Left ventricle myocardium inferior (tissue), 1 donor: Measurements from ENCODE around the gene KIF20A. TPM values are rescaled to one million over a fixed set of nuclear protein-coding genes. Genes with fewer than 3 reads are reported as not detected.
"Not testable (repeated sequence)": the region's sequence is repeated elsewhere in the genome, so short reads cannot be mapped to it uniquely, and the experiment has no call there.

ENCODE experiments used
- DNase-seq: peaks from one replicate; pipeline ENCODE4 v3.0.0-alpha.2; 2020
- H3K27ac ChIP-seq: fragments of 200-600 bp; replicated peaks from 2 replicates; pipeline ENCODE4 v1.8.0; 2021
- H3K27me3 ChIP-seq: fragments of 200-600 bp; 2 replicates; pipeline ENCODE4 v1.8.0; 2021; ENCODE audit warnings: low read depth
- H3K36me3 ChIP-seq: fragments of 200-600 bp; 2 replicates; pipeline ENCODE4 v1.8.0; 2021
- H3K4me1 ChIP-seq: fragments of 200-600 bp; 2 replicates; pipeline ENCODE4 v1.8.0; 2021
- H3K4me3 ChIP-seq: fragments of 200-600 bp; 2 replicates; pipeline ENCODE4 v1.8.0; 2021; ENCODE audit warnings: mild to moderate bottlenecking, moderate library complexity
- H3K9me3 ChIP-seq: fragments of 200-600 bp; replicated peaks from 2 replicates; pipeline ENCODE4 v1.8.0; 2021
- intact Hi-C: fragments of 100-400 bp; cut with micrococcal nuclease; formaldehyde crosslinking; loops from one replicate; pipeline ENCODE4 v1.11.0; 2022
- total RNA-seq: library from RNA; stranded (reverse); fragmentation: NEBNext Ultra II Directional; extraction: Animal tissue kit (Norgen Biotek cat#: 25700); gene quantifications from one replicate; pipeline ENCODE4 v1.2.1, GENCODE V29; 2021
- TF ChIP-seq, protein P1 (sequence below): fragments of 200-600 bp; IDR thresholded peaks from 2 replicates; pipeline ENCODE4 v1.8.0; 2021; ENCODE audit warnings: antibody characterized with exemption, mild to moderate bottlenecking, borderline replicate concordance
- donor health status: DM: no; HTN: yes; CAD: no; lungs with severe emphysema.

The KIF20A gene
- total RNA-seq, 1 donor from 2014 or later, result 0.77 TPM

DNA sequence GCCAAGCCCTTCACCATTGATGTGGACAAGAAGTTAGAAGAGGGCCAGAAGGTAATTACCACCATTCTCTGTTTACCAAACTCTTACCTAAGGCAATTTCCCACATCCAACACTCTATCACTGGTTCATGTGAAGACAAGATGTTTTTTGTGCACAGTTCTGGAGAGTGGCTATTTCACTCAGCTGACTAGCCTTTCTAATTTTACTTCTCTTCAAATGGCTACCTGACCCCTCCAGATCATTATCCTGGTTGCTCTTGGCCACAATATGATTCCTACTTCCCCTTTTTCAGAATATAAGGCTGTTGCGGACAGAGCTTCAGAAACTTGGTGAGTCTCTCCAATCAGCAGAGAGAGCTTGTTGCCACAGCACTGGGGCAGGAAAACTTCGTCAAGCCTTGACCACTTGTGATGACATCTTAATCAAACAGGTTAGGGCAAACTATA lies 7.1 kb downstream of the KIF20A start:
- no peaks in the 10 kb centered on the region for H3K9me3 ChIP-seq
- H3K27ac ChIP-seq, result no peak overlapping the region
- H3K4me3 ChIP-seq, result no peak overlapping the region
- H3K36me3 ChIP-seq, result peaks cover 61% of the 10 kb centered on the region
- no peaks in the 10 kb centered on the region for H3K27me3 ChIP-seq
- H3K4me1 ChIP-seq, result peaks cover 24% of the 10 kb centered on the region
- DNase-seq, result no peak
- intact Hi-C loops, result no loop called here
- TF ChIP-seq, protein P1, sequence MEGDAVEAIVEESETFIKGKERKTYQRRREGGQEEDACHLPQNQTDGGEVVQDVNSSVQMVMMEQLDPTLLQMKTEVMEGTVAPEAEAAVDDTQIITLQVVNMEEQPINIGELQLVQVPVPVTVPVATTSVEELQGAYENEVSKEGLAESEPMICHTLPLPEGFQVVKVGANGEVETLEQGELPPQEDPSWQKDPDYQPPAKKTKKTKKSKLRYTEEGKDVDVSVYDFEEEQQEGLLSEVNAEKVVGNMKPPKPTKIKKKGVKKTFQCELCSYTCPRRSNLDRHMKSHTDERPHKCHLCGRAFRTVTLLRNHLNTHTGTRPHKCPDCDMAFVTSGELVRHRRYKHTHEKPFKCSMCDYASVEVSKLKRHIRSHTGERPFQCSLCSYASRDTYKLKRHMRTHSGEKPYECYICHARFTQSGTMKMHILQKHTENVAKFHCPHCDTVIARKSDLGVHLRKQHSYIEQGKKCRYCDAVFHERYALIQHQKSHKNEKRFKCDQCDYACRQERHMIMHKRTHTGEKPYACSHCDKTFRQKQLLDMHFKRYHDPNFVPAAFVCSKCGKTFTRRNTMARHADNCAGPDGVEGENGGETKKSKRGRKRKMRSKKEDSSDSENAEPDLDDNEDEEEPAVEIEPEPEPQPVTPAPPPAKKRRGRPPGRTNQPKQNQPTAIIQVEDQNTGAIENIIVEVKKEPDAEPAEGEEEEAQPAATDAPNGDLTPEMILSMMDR, result no peak

DNA sequence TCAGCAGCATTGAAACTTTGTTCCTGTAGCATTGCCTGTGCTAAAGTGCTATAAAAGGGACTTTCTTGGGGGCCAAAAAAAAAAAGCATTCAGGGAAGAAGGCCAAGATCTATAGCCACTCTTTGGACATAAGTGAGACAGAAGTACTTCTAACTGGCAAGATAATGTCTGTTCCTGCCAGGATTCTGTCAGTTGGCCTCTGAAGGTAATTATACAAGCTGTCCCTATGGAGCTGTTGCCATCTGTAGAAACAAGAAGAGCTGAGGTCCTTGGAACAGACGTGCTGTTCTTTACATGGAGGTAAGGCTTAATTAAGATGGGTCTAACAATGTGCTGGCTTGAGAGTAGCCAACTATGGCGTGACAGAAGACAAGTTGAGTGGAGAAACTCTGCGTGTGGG lies 9.7 kb downstream of the KIF20A start:
- H3K27ac ChIP-seq, result peak overlapping the region; percentile 73
- no peaks in the 10 kb centered on the region for H3K9me3 ChIP-seq
- no peak overlapping the region for H3K4me3 ChIP-seq
- H3K4me1 ChIP-seq, result peaks cover 9% of the 10 kb centered on the region
- intact Hi-C loops, result no loop called here
- peaks cover 86% of the 10 kb centered on the region for H3K36me3 ChIP-seq
- DNase-seq, result no peak
- TF ChIP-seq, protein P1, result no peak
- no peaks in the 10 kb centered on the region for H3K27me3 ChIP-seq

DNA sequence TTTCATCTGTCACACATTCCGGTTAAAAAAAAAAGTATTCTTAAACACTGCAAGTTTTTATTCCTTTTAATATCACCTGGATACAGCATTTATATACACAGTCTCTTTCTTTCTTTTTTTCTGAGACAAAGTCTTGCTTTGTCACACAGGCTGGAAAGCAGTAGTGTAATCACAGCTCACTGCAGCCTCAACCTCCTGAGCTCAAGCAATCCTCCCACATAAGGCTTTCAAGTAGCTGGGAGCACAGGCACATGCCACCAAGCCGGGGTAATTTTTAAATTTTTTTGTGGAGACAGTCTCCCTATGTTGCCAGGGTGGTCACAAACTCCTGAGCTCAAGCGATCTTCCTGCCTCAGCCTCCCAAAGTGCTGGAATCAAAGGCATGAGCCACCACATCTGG lies 13.9 kb downstream of the KIF20A start:
- TF ChIP-seq, protein P1, result no peak

DNA sequence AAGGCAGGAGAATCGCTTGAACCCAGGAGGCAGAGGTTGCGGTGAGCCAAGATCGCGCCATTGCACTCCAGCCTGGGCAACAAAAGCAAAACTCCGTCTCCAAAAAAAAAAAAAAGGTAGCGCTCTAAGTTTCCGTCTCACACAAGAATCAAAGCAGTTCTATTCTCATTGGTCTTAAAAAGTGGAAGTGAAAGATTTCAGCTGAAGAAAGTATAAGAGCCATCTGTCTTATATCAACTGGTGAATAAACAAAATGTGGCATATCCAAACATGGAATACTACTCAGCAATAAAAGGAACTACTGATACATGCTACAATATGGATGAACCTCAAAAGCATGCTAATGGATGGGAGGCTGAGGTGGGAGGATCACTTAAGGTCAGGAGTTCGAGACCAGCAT lies 14.9 kb downstream of the KIF20A start:
- intact Hi-C loops, result not testable (repeated sequence)
- H3K36me3 ChIP-seq, result peaks cover 95% of the 10 kb centered on the region

More for the DNA sequence above, 13.9 kb downstream of the KIF20A start:
- peaks cover 9% of the 10 kb centered on the region for H3K4me1 ChIP-seq
- no peaks in the 10 kb centered on the region for H3K9me3 ChIP-seq
- peaks cover 95% of the 10 kb centered on the region for H3K36me3 ChIP-seq
- H3K4me3 ChIP-seq, result no peak overlapping the region
- intact Hi-C loops, result no loop called here
- H3K27me3 ChIP-seq, result no peaks in the 10 kb centered on the region
- no peak for DNase-seq
- no peak overlapping the region for H3K27ac ChIP-seq

DNA sequence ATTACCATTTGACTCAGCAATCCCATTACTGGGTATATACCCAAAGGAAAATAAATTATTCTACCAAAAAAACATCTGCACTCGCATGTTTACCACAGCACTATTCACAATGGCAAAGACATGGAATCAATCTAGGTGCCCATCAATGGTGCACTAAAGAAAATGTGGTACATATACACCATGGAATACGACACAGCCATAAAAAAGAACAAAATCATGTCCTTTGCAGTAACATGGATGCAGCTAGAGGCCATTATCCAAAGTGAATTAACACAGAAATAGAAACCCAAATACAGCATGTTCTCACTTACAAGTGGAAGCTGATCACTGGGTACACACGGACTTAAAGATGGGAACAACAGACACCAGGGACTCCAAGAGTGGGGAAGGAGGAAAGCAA lies 32.1 kb downstream of the KIF20A start:
- H3K27me3 ChIP-seq, result no peaks in the 10 kb centered on the region
- H3K9me3 ChIP-seq, result no peaks in the 10 kb centered on the region
- H3K36me3 ChIP-seq, result peaks cover 23% of the 10 kb centered on the region
- TF ChIP-seq, protein P1, result no peak
- no peak overlapping the region for H3K4me3 ChIP-seq
- no peak for DNase-seq
- H3K27ac ChIP-seq, result no peak overlapping the region
- peaks cover 33% of the 10 kb centered on the region for H3K4me1 ChIP-seq
- intact Hi-C loops, result no loop called here

More for the DNA sequence above, 14.9 kb downstream of the KIF20A start:
- not testable (repeated sequence) for DNase-seq, H3K4me3 ChIP-seq, H3K27me3 ChIP-seq, H3K27ac ChIP-seq, H3K9me3 ChIP-seq, H3K4me1 ChIP-seq

DNA sequence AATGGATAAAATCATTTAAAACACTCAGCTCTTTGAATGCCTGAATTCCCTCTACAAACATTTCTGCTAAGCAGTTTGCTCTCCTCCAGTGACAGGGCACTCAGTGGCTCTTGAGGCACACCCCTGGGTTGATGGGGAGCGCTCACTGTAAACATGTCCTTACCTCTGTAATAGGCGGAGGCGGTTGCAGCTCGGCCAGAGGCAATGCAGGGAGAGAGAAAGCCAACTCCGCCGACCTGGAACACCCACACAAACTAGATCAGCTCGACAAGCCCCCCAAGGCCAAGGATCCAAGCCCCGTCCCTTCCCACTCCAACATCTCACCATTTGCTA lies 33.9 kb downstream of the KIF20A start:
- TF ChIP-seq, protein P1, result no peak
- no peak for DNase-seq
- Histone ChIP-seq H3K4me1 (peaks cover 33% of the 10 kb centered on the region), H3K27ac (peak overlapping the region; percentile 81), H3K36me3 (peaks cover 14% of the 10 kb centered on the region), H3K9me3 (no peaks in the 10 kb centered on the region), H3K27me3 (no peaks in the 10 kb centered on the region), H3K4me3 (peak overlapping the region; percentile 98)
- intact Hi-C loops, result no loop called here
